Measurements from ENCODE around the gene CSNK2A1.
A peak's percentile ranks its signal among the peaks of the same experiment; 100 is the strongest.
"Not testable (repeated sequence)": the region's sequence is repeated elsewhere in the genome, so short reads cannot be mapped to it uniquely, and the experiment has no call there.

The CSNK2A1 gene

DNA sequence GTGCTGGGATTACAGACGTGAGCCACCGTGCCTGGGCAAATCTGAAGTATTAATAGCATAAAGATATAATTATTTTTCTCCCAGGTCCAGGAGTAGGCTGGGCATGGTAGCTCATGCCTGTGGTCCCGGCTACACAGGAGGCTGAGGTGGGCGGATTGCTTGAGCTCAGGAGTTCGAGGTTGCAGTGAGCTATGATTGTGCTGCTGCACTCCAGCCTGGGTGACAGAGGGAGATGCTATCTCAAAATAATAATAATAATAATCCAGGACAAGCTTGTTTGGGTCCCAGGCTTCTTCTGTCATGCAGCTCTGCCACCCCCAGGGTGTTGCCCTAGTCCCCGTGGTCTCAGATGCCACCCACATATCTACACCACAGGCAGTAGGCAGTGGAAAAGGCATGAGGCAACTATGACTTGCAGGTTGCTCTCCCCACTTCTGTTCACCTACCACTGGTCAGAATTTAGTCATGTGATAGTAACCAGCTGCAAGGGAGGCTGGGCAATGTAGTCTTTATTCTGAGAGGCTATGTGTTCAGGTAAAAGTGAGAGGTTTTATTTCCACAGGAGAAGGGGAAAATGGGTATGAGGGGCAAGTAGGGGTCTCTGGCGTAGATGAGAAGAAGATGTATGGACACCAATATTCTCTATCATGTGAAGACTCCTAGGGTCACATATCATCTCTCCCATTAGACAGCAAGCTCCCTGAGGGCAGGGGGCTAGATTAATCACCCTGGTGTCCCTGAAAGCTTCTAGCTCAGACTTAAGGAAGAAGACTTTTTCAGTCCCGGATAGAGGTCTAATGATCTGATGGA lies 40.8 kb upstream of the CSNK2A1 start:
- no peak for TF ChIP-seq CTCF (IDR thresholded peaks at IDR 0.05; ENCODE audit: insufficient read depth, missing control alignments)
- FAIRE-seq (no peak), DNase-seq (ENCODE audit: insufficient read length, low spot score) (no peak)

GRCh38 chr20:582204-582603 lies 38.6 kb upstream of the CSNK2A1 start:
- FAIRE-seq (no peak), DNase-seq (ENCODE audit: insufficient read length, low spot score) (no peak)
- no peak for TF ChIP-seq CTCF (IDR thresholded peaks at IDR 0.05; ENCODE audit: insufficient read depth, missing control alignments)

DNA sequence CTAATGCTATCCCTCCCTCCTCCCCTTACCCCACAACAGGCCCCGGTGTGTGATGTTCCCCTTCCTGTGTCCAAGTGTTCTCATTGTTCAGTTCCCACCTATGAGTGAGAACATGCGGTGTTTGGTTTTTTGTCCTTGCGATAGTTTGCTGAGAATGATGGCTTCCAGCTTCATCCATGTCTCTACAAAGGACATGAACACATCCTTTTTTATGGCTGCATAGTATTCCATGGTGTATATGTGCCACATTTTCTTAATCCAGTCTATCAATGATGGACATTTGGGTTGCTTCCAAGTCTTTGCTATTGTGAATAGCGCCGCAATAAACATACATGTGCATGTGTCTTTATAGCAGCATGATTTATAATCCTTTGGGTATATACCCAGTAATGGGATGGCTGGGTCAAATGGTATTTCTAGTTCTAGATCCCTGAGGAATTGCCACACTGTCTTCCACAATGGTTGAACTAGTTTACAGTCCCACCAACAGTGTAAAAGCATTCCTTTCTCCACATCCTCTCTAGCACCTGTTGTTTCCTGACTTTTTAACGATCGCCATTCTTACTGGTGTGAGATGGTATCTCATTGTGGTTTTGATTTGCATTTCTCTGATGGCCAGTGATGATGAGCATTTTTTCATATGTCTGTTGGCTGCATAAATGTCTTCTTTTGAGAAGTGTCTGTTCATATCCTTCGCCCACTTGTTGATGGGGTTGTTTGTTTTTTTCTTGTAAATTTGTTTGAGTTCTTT lies 35.5 kb upstream of the CSNK2A1 start:
- DNase-seq (ENCODE audit: insufficient read length, low spot score); FAIRE-seq: not testable (repeated sequence)

- FAIRE-seq (no peak), DNase-seq (ENCODE audit: insufficient read length, low spot score) (no peak)
- peak; percentile 19 for TF ChIP-seq CTCF (IDR thresholded peaks at IDR 0.05; ENCODE audit: insufficient read depth, missing control alignments)
Observed at GRCh38 chr20:577167-577791, 33.7 kb upstream of the CSNK2A1 start.

DNA sequence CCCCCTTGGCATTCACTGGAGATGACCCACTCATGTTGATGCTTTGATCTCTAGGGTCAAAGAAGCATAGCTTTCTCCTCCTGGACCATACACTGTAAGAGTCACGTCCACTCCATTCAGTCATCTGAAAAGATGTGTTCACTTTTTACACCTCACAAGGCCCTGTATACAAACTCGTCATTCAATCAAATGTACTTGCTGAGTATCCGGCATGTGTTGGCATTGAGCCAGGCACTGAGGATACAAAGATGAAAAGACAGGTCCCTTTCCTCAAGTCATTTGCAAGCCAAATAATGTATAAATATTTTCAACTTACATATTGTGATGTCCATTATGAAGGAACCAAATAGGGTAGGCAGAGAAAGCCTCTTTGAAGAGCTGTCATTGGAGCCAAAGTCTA lies 32.6 kb upstream of the CSNK2A1 start:
- DNase-seq (ENCODE audit: insufficient read length, low spot score) (no peak), FAIRE-seq (no peak)
- no peak for TF ChIP-seq CTCF (IDR thresholded peaks at IDR 0.05; ENCODE audit: insufficient read depth, missing control alignments)

- TF ChIP-seq CTCF (IDR thresholded peaks at IDR 0.05; ENCODE audit: insufficient read depth, missing control alignments) = no peak
- no peak for DNase-seq (ENCODE audit: insufficient read length, low spot score)
- FAIRE-seq = no peak
Observed at GRCh38 chr20:575230-575629, 31.6 kb upstream of the CSNK2A1 start.

- FAIRE-seq = no peak
- no peak for DNase-seq (ENCODE audit: insufficient read length, low spot score)
- TF ChIP-seq CTCF (IDR thresholded peaks at IDR 0.05; ENCODE audit: insufficient read depth, missing control alignments) = no peak
Observed at GRCh38 chr20:574297-574942, 30.8 kb upstream of the CSNK2A1 start.

Measured in D721Med (cell line).